Bone marrow (tissue), 2 donors: ENCODE data around the gene DNAH10.

ENCODE experiments used
- DNase-seq, 2 donors: peaks; one replicate each; lab custom pipeline; 2025; lab: John Stamatoyannopoulos, UW

DNAH10 gene

GRCh38 chr12:123744836-123745235 is 17.3 kb upstream of the DNAH10 start:
- no peak for DNase-seq

GRCh38 chr12:123747309-123747708 is 14.8 kb upstream of the DNAH10 start:
- DNase-seq: no peak

GRCh38 chr12:123748161-123748560 is 13.9 kb upstream of the DNAH10 start:
- no peak for DNase-seq

- DNase-seq: no peak
Measured at GRCh38 chr12:123748661-123749060, 13.4 kb upstream of the DNAH10 start.

- DNase-seq: no peak
Measured at GRCh38 chr12:123749355-123749754, 12.7 kb upstream of the DNAH10 start.

- no peak for DNase-seq
Measured at GRCh38 chr12:123750159-123750656, 11.9 kb upstream of the DNAH10 start.

GRCh38 chr12:123752046-123752445 is 10.1 kb upstream of the DNAH10 start:
- no peak for DNase-seq

GRCh38 chr12:123754041-123754772 is 7.9 kb upstream of the DNAH10 start:
- no peak for DNase-seq

GRCh38 chr12:123757561-123757960 is 4.5 kb upstream of the DNAH10 start:
- no peak for DNase-seq

GRCh38 chr12:123760267-123760938 is 1.7 kb upstream of the DNAH10 start:
- DNase-seq: no peak

GRCh38 chr12:123762715-123763052 is 583 bp downstream of the DNAH10 start:
- DNase-seq: no peak

GRCh38 chr12:123763093-123763492 is 992 bp downstream of the DNAH10 start:
- DNase-seq: no peak

GRCh38 chr12:123764109-123764508 is 2.0 kb downstream of the DNAH10 start:
- no peak for DNase-seq

- no peak for DNase-seq
Measured at GRCh38 chr12:123765504-123766035, 3.5 kb downstream of the DNAH10 start.

- DNase-seq: peak in 1 of 2 donors; percentile 80
Measured at GRCh38 chr12:123767613-123768012, 5.5 kb downstream of the DNAH10 start.

- DNase-seq: no peak
Measured at GRCh38 chr12:123771261-123771660, 9.2 kb downstream of the DNAH10 start.

- no peak for DNase-seq
Measured at GRCh38 chr12:123772074-123772473, 10.0 kb downstream of the DNAH10 start.

- DNase-seq: no peak
Measured at GRCh38 chr12:123773375-123773774, 11.3 kb downstream of the DNAH10 start.

- DNase-seq: no peak
Measured at GRCh38 chr12:123779551-123779950, 17.4 kb downstream of the DNAH10 start.

GRCh38 chr12:123782997-123783792 is 21.1 kb downstream of the DNAH10 start:
- no peak for DNase-seq

- DNase-seq: no peak
Measured at GRCh38 chr12:123787466-123787865, 25.4 kb downstream of the DNAH10 start.

- no peak for DNase-seq
Measured at GRCh38 chr12:123788541-123788940, 26.4 kb downstream of the DNAH10 start.
